Measurements from ENCODE around the gene ERICH6. TPM values are rescaled to one million over a fixed set of nuclear protein-coding genes. Genes with fewer than 3 reads are reported as not detected.

ERICH6 gene
- total RNA-seq, 2 donors from 2014 or later: not detected

- no peak for TF ChIP-seq CTCF (IDR thresholded peaks at IDR 0.05)
- no peaks in the 10 kb centered on the region for H3K27me3 ChIP-seq (replicated peaks; ENCODE audit: insufficient read depth)
- DNase-seq (ENCODE audit: low spot score) (no peak), ATAC-seq (ENCODE audit: insufficient number of reproducible peaks, low FRiP score, low read depth) (no peak)
- no peaks in the 10 kb centered on the region for H3K36me3 ChIP-seq
- H3K9me3 ChIP-seq: no peaks in the 10 kb centered on the region
- no peak overlapping the region for H3K4me3 ChIP-seq
- peak overlapping the region in 1 of 2 donors; percentile 47 for H3K27ac ChIP-seq
- H3K4me1 ChIP-seq (ENCODE audit: control insufficient read depth in 1 of 2, low read depth in 2 of 2): peaks cover 29 to 59% of the 10 kb centered on the region in 2 donors
Observed at GRCh38 chr3:150742679-150743078, 39.0 kb upstream of the ERICH6 start.

GRCh38 chr3:150742141-150742523 is 38.4 kb upstream of the ERICH6 start:
- Histone ChIP-seq H3K4me3 (no peak overlapping the region), H3K27me3 (replicated peaks; ENCODE audit: insufficient read depth) (no peaks in the 10 kb centered on the region), H3K36me3 (no peaks in the 10 kb centered on the region), H3K9me3 (no peaks in the 10 kb centered on the region), H3K27ac (no peak overlapping the region), H3K4me1 (ENCODE audit: control insufficient read depth in 1 of 2, low read depth in 2 of 2) (peaks cover 24 to 54% of the 10 kb centered on the region in 2 donors)
- DNase-seq (ENCODE audit: low spot score): no peak
- no peak for ATAC-seq (ENCODE audit: insufficient number of reproducible peaks, low FRiP score, low read depth)
- no peak for TF ChIP-seq CTCF (IDR thresholded peaks at IDR 0.05)

GRCh38 chr3:150741497-150742140 is 37.9 kb upstream of the ERICH6 start:
- no peaks in the 10 kb centered on the region for H3K36me3 ChIP-seq
- no peaks in the 10 kb centered on the region for H3K9me3 ChIP-seq
- ATAC-seq (ENCODE audit: insufficient number of reproducible peaks, low FRiP score, low read depth): no peak
- H3K4me3 ChIP-seq: no peak overlapping the region
- H3K27me3 ChIP-seq (replicated peaks; ENCODE audit: insufficient read depth): no peaks in the 10 kb centered on the region
- H3K27ac ChIP-seq: no peak overlapping the region
- DNase-seq (ENCODE audit: low spot score): no peak
- no peak for TF ChIP-seq CTCF (IDR thresholded peaks at IDR 0.05)
- H3K4me1 ChIP-seq (ENCODE audit: control insufficient read depth in 1 of 2, low read depth in 2 of 2): peaks cover 22 to 49% of the 10 kb centered on the region in 2 donors

GRCh38 chr3:150740733-150741496 is 37.2 kb upstream of the ERICH6 start:
- no peak overlapping the region for H3K4me3 ChIP-seq
- no peak for TF ChIP-seq CTCF (IDR thresholded peaks at IDR 0.05)
- H3K4me1 ChIP-seq (ENCODE audit: control insufficient read depth in 1 of 2, low read depth in 2 of 2): peaks cover 19 to 44% of the 10 kb centered on the region in 2 donors
- no peaks in the 10 kb centered on the region for H3K36me3 ChIP-seq
- no peak for ATAC-seq (ENCODE audit: insufficient number of reproducible peaks, low FRiP score, low read depth)
- no peak overlapping the region for H3K27ac ChIP-seq
- no peak for DNase-seq (ENCODE audit: low spot score)
- H3K27me3 ChIP-seq (replicated peaks; ENCODE audit: insufficient read depth): no peaks in the 10 kb centered on the region
- H3K9me3 ChIP-seq: no peaks in the 10 kb centered on the region

GRCh38 chr3:150739877-150740645 is 36.3 kb upstream of the ERICH6 start:
- Histone ChIP-seq H3K27ac (no peak overlapping the region), H3K4me1 (ENCODE audit: control insufficient read depth in 1 of 2, low read depth in 2 of 2) (peaks cover 18 to 36% of the 10 kb centered on the region in 2 donors), H3K36me3 (no peaks in the 10 kb centered on the region), H3K4me3 (no peak overlapping the region), H3K27me3 (replicated peaks; ENCODE audit: insufficient read depth) (no peaks in the 10 kb centered on the region), H3K9me3 (no peaks in the 10 kb centered on the region)
- no peak for DNase-seq (ENCODE audit: low spot score)
- TF ChIP-seq CTCF (IDR thresholded peaks at IDR 0.05): no peak
- ATAC-seq (ENCODE audit: insufficient number of reproducible peaks, low FRiP score, low read depth): no peak
